ENCODE data around the gene FGFBP1.
A peak's percentile ranks its signal among the peaks of the same experiment; 100 is the strongest.

Gene FGFBP1

DNA sequence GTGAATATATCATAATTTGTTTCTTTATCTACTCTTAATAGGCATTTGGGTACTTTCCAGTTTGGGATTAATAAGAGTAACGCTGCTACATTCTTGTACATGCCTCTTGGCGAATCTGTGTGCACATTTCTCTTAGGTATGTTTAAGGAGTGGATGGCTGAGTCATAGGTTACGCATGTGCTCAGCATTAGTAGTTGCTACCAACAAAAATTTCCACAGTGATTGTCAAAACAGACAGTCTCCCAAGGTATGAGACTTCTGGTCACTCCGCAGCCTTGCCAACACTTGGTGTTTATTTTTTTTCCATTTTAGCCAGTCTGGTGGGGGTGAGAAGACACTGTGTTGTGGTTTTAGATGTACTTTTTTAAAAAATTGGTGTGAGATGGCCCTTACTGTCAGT is 44.6 kb downstream of the FGFBP1 start:
- Histone ChIP-seq H3K9me3 (ENCODE audit: control insufficient read depth in 1 of 2, low read length in 2 of 2) (no peaks in the 10 kb centered on the region), H3K27me3 (ENCODE audit: low read depth, low read length) (no peaks in the 10 kb centered on the region), H3K4me1 (ENCODE audit: control insufficient read depth in 1 of 2, insufficient read depth in 2 of 2, low read length in 2 of 2) (no peaks in the 10 kb centered on the region)

GRCh38 chr4:15891312-15891711 is 47.2 kb downstream of the FGFBP1 start:
- H3K9me3 ChIP-seq (ENCODE audit: control insufficient read depth in 1 of 2, low read length in 2 of 2), result no peaks in the 10 kb centered on the region
- no peaks in the 10 kb centered on the region for H3K36me3 ChIP-seq (ENCODE audit: control insufficient read depth in 1 of 2, insufficient read depth in 2 of 2, low read length in 2 of 2)
- no peak overlapping the region for H3K4me3 ChIP-seq (ENCODE audit: low read depth in 1 of 2, low read length in 2 of 2)

More for the DNA sequence above, 44.6 kb downstream of the FGFBP1 start:
- Histone ChIP-seq H3K36me3 (ENCODE audit: control insufficient read depth in 1 of 2, insufficient read depth in 2 of 2, low read length in 2 of 2) (no peaks in the 10 kb centered on the region), H3K27ac (ENCODE audit: low read length) (peak overlapping the region; percentile 42), H3K4me3 (ENCODE audit: low read depth in 1 of 2, low read length in 2 of 2) (no peak overlapping the region)

GRCh38 chr4:15890246-15890829 is 48.2 kb downstream of the FGFBP1 start:
- Histone ChIP-seq H3K4me3 (ENCODE audit: low read depth in 1 of 2, low read length in 2 of 2) (no peak overlapping the region), H3K27me3 (ENCODE audit: low read depth, low read length) (no peaks in the 10 kb centered on the region), H3K9me3 (ENCODE audit: control insufficient read depth in 1 of 2, low read length in 2 of 2) (no peaks in the 10 kb centered on the region), H3K27ac (ENCODE audit: low read length) (no peak overlapping the region), H3K36me3 (ENCODE audit: control insufficient read depth in 1 of 2, insufficient read depth in 2 of 2, low read length in 2 of 2) (no peaks in the 10 kb centered on the region), H3K4me1 (ENCODE audit: control insufficient read depth in 1 of 2, insufficient read depth in 2 of 2, low read length in 2 of 2) (no peaks in the 10 kb centered on the region)

More at GRCh38 chr4:15891312-15891711, 47.2 kb downstream of the FGFBP1 start:
- Histone ChIP-seq H3K27ac (ENCODE audit: low read length) (no peak overlapping the region), H3K27me3 (ENCODE audit: low read depth, low read length) (no peaks in the 10 kb centered on the region), H3K4me1 (ENCODE audit: control insufficient read depth in 1 of 2, insufficient read depth in 2 of 2, low read length in 2 of 2) (no peaks in the 10 kb centered on the region)

DNA sequence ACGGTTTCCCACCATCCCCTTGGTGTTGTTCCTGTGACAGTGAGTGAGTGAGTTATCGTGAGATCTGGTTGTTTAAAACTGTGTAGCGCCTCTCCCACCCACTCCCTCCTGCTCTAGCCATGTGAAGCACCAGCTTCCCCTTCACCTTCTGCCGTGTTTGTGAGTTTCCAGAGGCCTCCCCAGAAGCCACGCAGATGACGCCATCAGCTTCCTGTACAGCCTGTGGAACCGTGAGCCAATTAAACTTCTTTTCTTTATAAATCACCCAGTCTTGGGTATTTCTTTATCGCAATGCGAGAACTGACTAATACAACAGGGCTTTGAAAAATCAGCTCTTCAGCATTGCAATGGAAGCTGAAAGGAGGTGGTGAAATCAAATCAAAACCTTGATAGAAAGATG is 50.0 kb downstream of the FGFBP1 start:
- Histone ChIP-seq H3K4me1 (ENCODE audit: control insufficient read depth in 1 of 2, insufficient read depth in 2 of 2, low read length in 2 of 2) (no peaks in the 10 kb centered on the region), H3K36me3 (ENCODE audit: control insufficient read depth in 1 of 2, insufficient read depth in 2 of 2, low read length in 2 of 2) (no peaks in the 10 kb centered on the region), H3K4me3 (ENCODE audit: low read depth in 1 of 2, low read length in 2 of 2) (no peak overlapping the region), H3K27me3 (ENCODE audit: low read depth, low read length) (no peaks in the 10 kb centered on the region), H3K9me3 (ENCODE audit: control insufficient read depth in 1 of 2, low read length in 2 of 2) (no peaks in the 10 kb centered on the region), H3K27ac (ENCODE audit: low read length) (no peak overlapping the region)

Data from muscle layer of duodenum (tissue), 2 donors.